Ovary (tissue), 9 donors: ENCODE results near the gene ATF6. TPM values are rescaled to one million over a fixed set of nuclear protein-coding genes. Genes with fewer than 3 reads are reported as not detected.

ENCODE experiments used
- DNase-seq, 5 donors: peaks; one replicate each; pipeline ENCODE4 v3.0.0-alpha.2; 2019 to 2020
- H3K27ac ChIP-seq, 2 donors: fragments of 200-600 bp; one replicate each; pipeline versions ENCODE4 v1.5.1 to v1.8.0; 2019 to 2022
- H3K27me3 ChIP-seq: fragments of 200-600 bp; one replicate; pipeline ENCODE4 v1.8.0; 2022
- H3K36me3 ChIP-seq: fragments of 200-600 bp; sonication (generic); one replicate; pipeline ENCODE4 v1.5.1; 2019
- H3K4me1 ChIP-seq: one replicate; pipeline ENCODE4 v1.8.1; 2013; ENCODE audit warnings: mild to moderate bottlenecking, moderate library complexity; ENCODE audit not compliant: insufficient read depth
- H3K4me3 ChIP-seq: fragments of 200-600 bp; sonication (generic); one replicate; pipeline ENCODE4 v1.5.1; 2017
- H3K9me3 ChIP-seq, 2 donors: fragments of 200-600 bp in 1 of 2; sonication (generic) in 1 of 2; one replicate each; pipeline versions ENCODE4 v1.5.1 to v1.8.1; 2013 to 2019; ENCODE audit warnings: mild to moderate bottlenecking in 1 of 2, moderate library complexity in 1 of 2
- CTCF ChIP-seq, 3 donors: fragments of 450-650 bp in 2 of 3; fragments of 200-600 bp in 1 of 3; IDR thresholded peaks; one replicate each; pipeline versions ENCODE4 v1.5.1 to v1.8.0; 2016 to 2022; ENCODE audit warnings: antibody characterized with exemption in 3 of 3, mild to moderate bottlenecking in 1 of 3
- EP300 ChIP-seq: sonication (generic); formaldehyde crosslinking; IDR thresholded peaks from one replicate; pipeline ENCODE4 v1.6.1; 2017; ENCODE audit warnings: antibody characterized with exemption
- POLR2A ChIP-seq: fragments of 450-650 bp; IDR thresholded peaks from one replicate; pipeline ENCODE4 v1.6.1; 2017; ENCODE audit warnings: antibody characterized with exemption, mild to moderate bottlenecking, moderate library complexity
- WGBS, 3 donors: extraction: QIAGEN DNeasy Blood & Tissue Kit in 1 of 3; methylation state at CpG; one replicate each; pipeline versions ENCODE4 v1.1.5 to v1.1.7; 2013 to 2017; 5-methylcytosine and 5-hydroxymethylcytosine counted together
- intact Hi-C, 4 donors: fragments of 100-400 bp; cut with DNase I; formaldehyde crosslinking; loops; one replicate each; pipeline versions ENCODE4 v1.11.0 to v1.15.1; 2022 to 2023
- polyA plus RNA-seq, 2 donors: library from polyadenylated mRNA; stranded (reverse); fragments of 200-250 nt in 1 of 2; fragments of 350-450 nt in 1 of 2; fragmentation: Illumina TruSeq in 1 of 2; extraction: RNeasy Lipid Tissue Mini Kit (QIAGEN cat#74804) in 1 of 2; gene quantifications; one replicate each; pipeline ENCODE4 v1.2.3, GENCODE V29; 2013 to 2014
- total RNA-seq, 7 donors: library from RNA; depleted of rRNA in 2 of 7; stranded (reverse); fragments of >200 nt in 2 of 7; fragmentation: NEBNext Ultra II Directional in 3 of 7; extraction: Animal tissue kit (Norgen Biotek cat#: 25700) in 3 of 7; gene quantifications; one replicate each; pipeline versions ENCODE4 v1.1.0 to v1.2.4, GENCODE V29; 2016 to 2023
- donor health status: DM: no; HTN: no; CAD: no; lungs with moderate emphysema.
- donor health status: DM: no; HTN: no; CAD: no.
- donor health status: Bipolar disorder and iron deficiency.
- donor health status: DM: yes; HTN: yes; CAD: no.
- donor health status: DM: no; HTN: no; CAD: no.
- donor health status: DM: yes; HTN: yes; CAD: no.

ATF6 gene
- total and polyA plus RNA-seq, 9 donors: 7.9 to 31.3 (median 23.4) TPM

GRCh38 chr1:161781995-161782394 lies 15.9 kb downstream of the ATF6 start:
- intact Hi-C loops: no loop called here
- TF ChIP-seq EP300 (no peak), CTCF (IDR thresholded peaks at IDR 0.05) (no peak), POLR2A (no peak)
- H3K27ac ChIP-seq: no peak overlapping the region
- no peak for DNase-seq
- H3K27me3 ChIP-seq: no peaks in the 10 kb centered on the region
- H3K4me1 ChIP-seq: no peaks in the 10 kb centered on the region
- no peaks in the 10 kb centered on the region for H3K36me3 ChIP-seq
- no peak overlapping the region for H3K4me3 ChIP-seq
- H3K9me3 ChIP-seq: no peaks in the 10 kb centered on the region

- intact Hi-C loops: no loop called here
- TF ChIP-seq CTCF (IDR thresholded peaks at IDR 0.05): no peak
- 97 to 100% (median 99%) methylated on average over 4 of the region's 4 CpGs for WGBS, 3 donors
These were observed 16.8 kb downstream of the ATF6 start for GRCh38 chr1:161782886-161783285.

GRCh38 chr1:161784968-161785367 lies 18.8 kb downstream of the ATF6 start:
- 86 to 94% (median 91%) methylated on average over 1 of the region's 1 CpG for WGBS, 3 donors
- Histone ChIP-seq H3K9me3 (no peaks in the 10 kb centered on the region), H3K27ac (no peak overlapping the region), H3K4me3 (no peak overlapping the region), H3K36me3 (no peaks in the 10 kb centered on the region), H3K4me1 (no peaks in the 10 kb centered on the region), H3K27me3 (no peaks in the 10 kb centered on the region)
- intact Hi-C loops: no loop called here
- DNase-seq: no peak
- no peak for TF ChIP-seq EP300
- TF ChIP-seq CTCF (IDR thresholded peaks at IDR 0.05): no peak
- no peak for TF ChIP-seq POLR2A

More at GRCh38 chr1:161782886-161783285, 16.8 kb downstream of the ATF6 start:
- H3K4me1 ChIP-seq: no peaks in the 10 kb centered on the region
- H3K4me3 ChIP-seq: no peak overlapping the region
- H3K36me3 ChIP-seq: no peaks in the 10 kb centered on the region
- no peaks in the 10 kb centered on the region for H3K27me3 ChIP-seq
- no peaks in the 10 kb centered on the region for H3K9me3 ChIP-seq
- DNase-seq: no peak
- H3K27ac ChIP-seq: no peak overlapping the region

GRCh38 chr1:161787355-161787754 lies 21.2 kb downstream of the ATF6 start:
- no peak overlapping the region for H3K27ac ChIP-seq
- no peaks in the 10 kb centered on the region for H3K36me3 ChIP-seq
- no peaks in the 10 kb centered on the region for H3K4me1 ChIP-seq
- H3K27me3 ChIP-seq: no peaks in the 10 kb centered on the region
- TF ChIP-seq POLR2A: no peak
- no peak for TF ChIP-seq CTCF (IDR thresholded peaks at IDR 0.05)
- TF ChIP-seq EP300: no peak
- no peak overlapping the region for H3K4me3 ChIP-seq
- intact Hi-C loops: no loop called here
- no peaks in the 10 kb centered on the region for H3K9me3 ChIP-seq
- 68 to 71% (median 69%) methylated on average over 4 of the region's 4 CpGs for WGBS, 3 donors
- DNase-seq: no peak
